ENCODE data around the gene PKIB.
"Not testable (repeated sequence)": the region's sequence is repeated elsewhere in the genome, so short reads cannot be mapped to it uniquely, and the experiment has no call there.

PKIB gene

GRCh38 chr6:122744247-122744646, 134.0 kb downstream of the PKIB start:
- not testable (repeated sequence) for DNase-seq (ENCODE audit: low read depth, low spot score)

- DNase-seq (ENCODE audit: low read depth, low spot score): not testable (repeated sequence)
These were observed 134.7 kb downstream of the PKIB start for GRCh38 chr6:122744856-122745255.

GRCh38 chr6:122746688-122747087, 136.5 kb downstream of the PKIB start:
- no peak for DNase-seq (ENCODE audit: low read depth, low spot score)

- DNase-seq (ENCODE audit: low read depth, low spot score): no peak
These were observed 137.4 kb downstream of the PKIB start for GRCh38 chr6:122747573-122747972.

GRCh38 chr6:122748945-122749344, 138.7 kb downstream of the PKIB start:
- not testable (repeated sequence) for DNase-seq (ENCODE audit: low read depth, low spot score)

- DNase-seq (ENCODE audit: low read depth, low spot score): no peak
These were observed 139.3 kb downstream of the PKIB start for GRCh38 chr6:122749451-122750050.

- no peak for DNase-seq (ENCODE audit: low read depth, low spot score)
These were observed 141.1 kb downstream of the PKIB start for GRCh38 chr6:122751326-122751725.

GRCh38 chr6:122752459-122752858, 142.3 kb downstream of the PKIB start:
- DNase-seq (ENCODE audit: low read depth, low spot score): no peak

GRCh38 chr6:122753000-122753687, 142.9 kb downstream of the PKIB start:
- DNase-seq (ENCODE audit: low read depth, low spot score): no peak

- DNase-seq (ENCODE audit: low read depth, low spot score): no peak
These were observed 143.5 kb downstream of the PKIB start for GRCh38 chr6:122753688-122754056.

- DNase-seq (ENCODE audit: low read depth, low spot score): no peak
These were observed 144.1 kb downstream of the PKIB start for GRCh38 chr6:122754191-122754731.

GRCh38 chr6:122755901-122756300, 145.7 kb downstream of the PKIB start:
- DNase-seq (ENCODE audit: low read depth, low spot score): no peak

GRCh38 chr6:122758927-122759334, 148.7 kb downstream of the PKIB start:
- DNase-seq (ENCODE audit: low read depth, low spot score): no peak

- no peak for DNase-seq (ENCODE audit: low read depth, low spot score)
These were observed 150.1 kb downstream of the PKIB start for GRCh38 chr6:122760330-122760729.

GRCh38 chr6:122766256-122766655, 156.1 kb downstream of the PKIB start:
- no peak for DNase-seq (ENCODE audit: low read depth, low spot score)

GRCh38 chr6:122770835-122771601, 160.8 kb downstream of the PKIB start:
- DNase-seq (ENCODE audit: low read depth, low spot score): no peak

GRCh38 chr6:122772724-122773415, 162.7 kb downstream of the PKIB start:
- DNase-seq (ENCODE audit: low read depth, low spot score): no peak
